ENCODE data around the gene UNG.

- TF ChIP-seq POLR2AphosphoS5 (IDR thresholded peaks at IDR 0.05): no peak
- TF ChIP-seq CTCF (IDR thresholded peaks at IDR 0.05): no peak
- no peak for TF ChIP-seq POLR2A (IDR thresholded peaks at IDR 0.05)
These were observed 59.2 kb downstream of the UNG start for GRCh38 chr12:109156586-109156985.

Measured in breast epithelium (tissue), 3 donors.